Small intestine (tissue), 7 donors: ENCODE results near the gene PRUNE2. TPM values are rescaled to one million over a fixed set of nuclear protein-coding genes. Genes with fewer than 3 reads are reported as not detected.
A peak's percentile ranks its signal among the peaks of the same experiment; 100 is the strongest.
"Not testable (repeated sequence)": the region's sequence is repeated elsewhere in the genome, so short reads cannot be mapped to it uniquely, and the experiment has no call there.

Experiments
- DNase-seq, 2 donors: peaks; one replicate each; pipeline versions ENCODE4 v3.0.0 to v3.0.0-alpha.2; 2013
- FAIRE-seq: peaks from 2 replicates; lab custom pipeline; 2012; peaks lifted over from hg19 to GRCh38; lab: Jason Lieb, UNC
- H3K27ac ChIP-seq, 3 donors: one replicate each; pipeline ENCODE4 v1.5.1; 2013; ENCODE audit warnings: low read length in 2 of 3, mild to moderate bottlenecking in 2 of 3, control low read depth in 1 of 3, inconsistent platforms in 1 of 3, low read depth in 1 of 3, moderate library complexity in 1 of 3
- H3K27me3 ChIP-seq, 3 donors: one replicate each; pipeline ENCODE4 v1.6.1; 2013; ENCODE audit warnings: low read length in 3 of 3, inconsistent platforms in 1 of 3; ENCODE audit not compliant: control insufficient read depth in 3 of 3, insufficient read depth in 3 of 3
- H3K36me3 ChIP-seq, 3 donors: one replicate each; pipeline ENCODE4 v1.6.1; 2013; ENCODE audit warnings: low read length in 3 of 3, inconsistent platforms in 1 of 3, low read depth in 1 of 3, mild to moderate bottlenecking in 1 of 3, moderate library complexity in 1 of 3; ENCODE audit not compliant: control insufficient read depth in 3 of 3, insufficient read depth in 2 of 3
- H3K4me1 ChIP-seq, 3 donors: one replicate each; pipeline ENCODE4 v1.6.1; 2013; ENCODE audit warnings: low read length in 2 of 3, inconsistent platforms in 1 of 3, low read depth in 1 of 3, mild to moderate bottlenecking in 1 of 3, moderate library complexity in 1 of 3; ENCODE audit not compliant: control insufficient read depth in 3 of 3, insufficient read depth in 2 of 3
- H3K4me3 ChIP-seq, 3 donors: one replicate each; pipeline ENCODE4 v1.5.1; 2013; ENCODE audit warnings: low read length in 3 of 3, control low read depth in 1 of 3, inconsistent platforms in 1 of 3, low read depth in 1 of 3, mild to moderate bottlenecking in 1 of 3, moderate library complexity in 1 of 3
- H3K9me3 ChIP-seq, 2 donors: one replicate each; pipeline ENCODE4 v1.6.1; 2013; ENCODE audit warnings: low read depth in 1 of 2, low read length in 1 of 2; ENCODE audit not compliant: control insufficient read depth in 2 of 2, insufficient read depth in 1 of 2
- WGBS, 3 donors: extraction: QIAGEN DNeasy Blood & Tissue Kit; methylation state at CpG; one replicate each; pipeline ENCODE4 v1.1.7; 2013; 5-methylcytosine and 5-hydroxymethylcytosine counted together
- polyA plus RNA-seq, 4 donors: library from polyadenylated mRNA; stranded (reverse) in 3 of 4; unstranded in 1 of 4; fragments of 200-250 nt in 3 of 4; fragments of 120-200 nt in 1 of 4; gene quantifications; one replicate each; pipeline versions ENCODE4 v1.2.1 to v1.2.3, GENCODE V29; 2013
- donor health status: healthy with polysubstance abuse.
- donor health status: control.
- donor health status: control.
- donor health status: Bipolar disorder and iron deficiency.
- donor health status: healthy.

The PRUNE2 gene
- polyA plus RNA-seq, 4 donors: 1.1 to 62.1 (median 7.5) TPM

GRCh38 chr9:76593961-76594735, 311.8 kb downstream of the PRUNE2 start:
- not testable (repeated sequence) for DNase-seq, H3K9me3 ChIP-seq, H3K36me3 ChIP-seq, H3K27ac ChIP-seq, H3K4me3 ChIP-seq, FAIRE-seq, H3K27me3 ChIP-seq
- peaks cover 0 to 26% (median 4%) of the 10 kb centered on the region in 3 donors for H3K4me1 ChIP-seq
- 20 to 46% (median 30%) methylated on average over 4 of the region's 4 CpGs for WGBS, 3 donors

GRCh38 chr9:76592974-76593347, 313.0 kb downstream of the PRUNE2 start:
- no peak for FAIRE-seq
- no peak overlapping the region for H3K4me3 ChIP-seq
- WGBS, 3 donors: 22 to 30% (median 26%) methylated on average over 2 of the region's 2 CpGs
- H3K36me3 ChIP-seq: no peaks in the 10 kb centered on the region
- peaks cover 0 to 36% (median 4%) of the 10 kb centered on the region in 3 donors for H3K4me1 ChIP-seq
- peaks cover 0 to 2% (median 0%) of the 10 kb centered on the region in 3 donors for H3K27me3 ChIP-seq
- DNase-seq: no peak
- H3K27ac ChIP-seq: peak overlapping the region in 1 of 3 donors; percentile 48
- H3K9me3 ChIP-seq: no peaks in the 10 kb centered on the region

GRCh38 chr9:76592091-76592973, 313.6 kb downstream of the PRUNE2 start:
- Histone ChIP-seq H3K36me3 (no peaks in the 10 kb centered on the region), H3K27me3 (peaks cover 0 to 2% (median 0%) of the 10 kb centered on the region in 3 donors), H3K9me3 (no peaks in the 10 kb centered on the region), H3K4me1 (peaks cover 2 to 40% (median 4%) of the 10 kb centered on the region in 3 donors), H3K27ac (no peak overlapping the region), H3K4me3 (no peak overlapping the region)
- DNase-seq (no peak), FAIRE-seq (no peak)
- 77 to 84% (median 78%) methylated on average over 6 of the region's 6 CpGs for WGBS, 3 donors

GRCh38 chr9:76591256-76591950, 314.5 kb downstream of the PRUNE2 start:
- Histone ChIP-seq H3K9me3 (no peaks in the 10 kb centered on the region), H3K27me3 (peaks cover 0 to 2% (median 0%) of the 10 kb centered on the region in 3 donors), H3K4me3 (no peak overlapping the region), H3K27ac (no peak overlapping the region), H3K36me3 (no peaks in the 10 kb centered on the region), H3K4me1 (peaks cover 6 to 48% (median 6%) of the 10 kb centered on the region in 3 donors)
- FAIRE-seq: no peak
- 86 to 91% (median 89%) methylated on average over 4 of the region's 4 CpGs for WGBS, 3 donors
- DNase-seq: no peak

- Histone ChIP-seq H3K9me3 (no peaks in the 10 kb centered on the region), H3K27me3 (no peaks in the 10 kb centered on the region), H3K4me3 (no peak overlapping the region), H3K4me1 (peaks cover 6 to 57% (median 9%) of the 10 kb centered on the region in 3 donors), H3K36me3 (no peaks in the 10 kb centered on the region), H3K27ac (peak overlapping the region in 1 of 3 donors; percentile 78)
- FAIRE-seq: no peak
- DNase-seq: no peak
These were observed 317.6 kb downstream of the PRUNE2 start for GRCh38 chr9:76588316-76588715.

GRCh38 chr9:76586390-76587314, 319.3 kb downstream of the PRUNE2 start:
- H3K9me3 ChIP-seq: no peaks in the 10 kb centered on the region
- DNase-seq: peak in 1 of 2 donors; percentile 86
- no peak for FAIRE-seq
- H3K4me3 ChIP-seq: no peak overlapping the region
- 20 to 47% (median 27%) methylated on average over 6 of the region's 6 CpGs for WGBS, 3 donors
- no peaks in the 10 kb centered on the region for H3K27me3 ChIP-seq
- H3K27ac ChIP-seq: peak overlapping the region in 2 of 3 donors; percentile 59 to 78
- H3K36me3 ChIP-seq: no peaks in the 10 kb centered on the region
- peaks cover 6 to 47% (median 9%) of the 10 kb centered on the region in 3 donors for H3K4me1 ChIP-seq

GRCh38 chr9:76585487-76586389, 320.2 kb downstream of the PRUNE2 start:
- peak in 1 of 2 donors; percentile 96 for DNase-seq
- peak; percentile 86 for FAIRE-seq
- no peaks in the 10 kb centered on the region for H3K9me3 ChIP-seq
- H3K36me3 ChIP-seq: no peaks in the 10 kb centered on the region
- peak overlapping the region; percentile 45 to 78 (median 60) for H3K27ac ChIP-seq
- WGBS, 3 donors: 25 to 64% (median 42%) methylated on average over 6 of the region's 6 CpGs
- H3K4me1 ChIP-seq: peaks cover 6 to 51% (median 7%) of the 10 kb centered on the region in 3 donors
- H3K27me3 ChIP-seq: no peaks in the 10 kb centered on the region
- no peak overlapping the region for H3K4me3 ChIP-seq
